ENCODE data around the gene RGCC.

DNA sequence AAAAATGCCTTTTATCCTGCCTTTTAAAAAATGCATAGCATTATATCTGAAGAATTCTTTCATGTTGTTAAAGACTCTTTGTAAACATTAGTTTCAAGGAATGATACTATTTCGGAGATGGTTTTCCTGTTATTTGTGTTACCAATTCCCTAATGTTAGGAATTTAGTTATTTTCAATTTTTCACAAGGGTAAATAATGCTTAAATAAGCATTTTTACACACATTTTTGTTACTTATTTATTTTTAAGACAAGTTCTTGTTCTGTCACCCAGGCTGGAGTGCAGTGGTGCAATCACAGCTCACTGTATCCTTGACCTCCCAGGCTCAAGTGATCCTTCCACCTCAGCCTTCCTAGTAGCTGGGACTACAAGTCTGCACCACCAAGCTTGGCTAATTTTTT is 49.0 kb downstream of the RGCC start:
- TF ChIP-seq EZH2 (optimal IDR thresholded peaks at IDR 0.05; ENCODE audit: low read depth, low read length) (no peak), CTCF (IDR thresholded peaks at IDR 0.05; ENCODE audit: low read length) (no peak), EZH2phosphoT487 (IDR thresholded peaks at IDR 0.05; ENCODE audit: low read length) (no peak)

Data from MM.1S (cell line).